ENCODE results near the gene PRRX1.

The PRRX1 gene

DNA sequence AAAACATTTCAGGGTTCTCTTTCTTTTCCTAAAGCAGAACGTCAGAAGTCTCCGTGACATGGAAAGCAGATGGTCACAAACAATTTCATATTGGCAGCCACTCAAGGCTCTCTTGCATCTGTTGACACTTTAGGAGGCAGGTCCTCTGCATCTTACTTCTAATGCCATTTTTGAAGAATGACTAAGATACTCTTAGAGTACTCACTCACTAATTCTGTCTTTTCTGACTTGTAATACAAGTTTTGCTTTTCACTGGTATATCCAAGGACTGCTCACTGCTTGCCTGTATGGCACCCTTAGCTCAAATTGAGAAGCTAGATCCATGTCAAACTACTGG lies 68.3 kb downstream of the PRRX1 start:
- H3K4me1 ChIP-seq (ENCODE audit: control insufficient read depth, insufficient read depth, low read length) = no peaks in the 10 kb centered on the region
- H3K27me3 ChIP-seq (ENCODE audit: control insufficient read depth, insufficient read depth, low read length) = no peaks in the 10 kb centered on the region
- H3K9ac ChIP-seq (ENCODE audit: low read depth, low read length) = no peak overlapping the region
- H3K36me3 ChIP-seq (ENCODE audit: control insufficient read depth, insufficient read depth, low read length) = no peaks in the 10 kb centered on the region
- no peak overlapping the region for H3K4me3 ChIP-seq (ENCODE audit: low read depth, low read length)
- H3K9me3 ChIP-seq (ENCODE audit: control insufficient read depth, insufficient read depth, low read length) = no peaks in the 10 kb centered on the region

DNA sequence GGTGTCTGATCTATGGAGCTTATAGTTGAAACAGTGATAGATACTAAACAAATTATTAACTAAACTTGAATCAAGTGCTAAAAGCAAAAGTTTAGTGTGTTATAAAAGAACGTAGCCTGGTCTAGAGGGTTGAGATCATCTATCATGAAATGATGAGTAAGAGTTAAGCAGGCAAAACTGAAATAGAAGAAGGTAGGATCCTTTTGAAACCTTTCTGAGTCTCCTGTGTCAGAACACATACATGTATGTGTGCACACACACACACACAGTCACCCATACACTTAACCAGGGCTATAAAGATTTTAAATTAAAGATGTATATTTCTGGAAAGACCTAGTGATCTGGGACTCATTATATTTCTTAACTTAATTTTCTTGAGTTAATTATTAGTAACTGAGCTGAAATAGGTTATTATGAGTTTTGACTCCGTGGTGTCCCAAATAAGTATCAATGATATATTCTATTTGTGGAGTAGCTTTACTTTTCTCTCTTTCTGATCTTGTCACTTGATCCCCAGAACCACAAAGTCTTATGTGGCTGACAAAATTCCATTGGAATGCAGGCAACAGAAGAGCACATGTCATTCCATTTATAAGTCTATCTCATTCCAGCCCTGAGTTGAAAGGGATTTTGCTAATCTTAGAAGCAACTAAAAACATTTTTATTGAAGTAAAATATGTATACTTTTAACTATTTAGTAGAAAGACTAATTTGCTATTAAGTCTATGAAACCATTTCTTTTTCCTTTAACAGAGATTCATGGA lies 70.7 kb downstream of the PRRX1 start:
- Histone ChIP-seq H3K4me1 (ENCODE audit: control insufficient read depth, insufficient read depth, low read length) (no peaks in the 10 kb centered on the region), H3K36me3 (ENCODE audit: control insufficient read depth, insufficient read depth, low read length) (no peaks in the 10 kb centered on the region), H3K27me3 (ENCODE audit: control insufficient read depth, insufficient read depth, low read length) (no peaks in the 10 kb centered on the region), H3K9me3 (ENCODE audit: control insufficient read depth, insufficient read depth, low read length) (no peaks in the 10 kb centered on the region), H3K9ac (ENCODE audit: low read depth, low read length) (no peak overlapping the region), H3K4me3 (ENCODE audit: low read depth, low read length) (no peak overlapping the region)

DNA sequence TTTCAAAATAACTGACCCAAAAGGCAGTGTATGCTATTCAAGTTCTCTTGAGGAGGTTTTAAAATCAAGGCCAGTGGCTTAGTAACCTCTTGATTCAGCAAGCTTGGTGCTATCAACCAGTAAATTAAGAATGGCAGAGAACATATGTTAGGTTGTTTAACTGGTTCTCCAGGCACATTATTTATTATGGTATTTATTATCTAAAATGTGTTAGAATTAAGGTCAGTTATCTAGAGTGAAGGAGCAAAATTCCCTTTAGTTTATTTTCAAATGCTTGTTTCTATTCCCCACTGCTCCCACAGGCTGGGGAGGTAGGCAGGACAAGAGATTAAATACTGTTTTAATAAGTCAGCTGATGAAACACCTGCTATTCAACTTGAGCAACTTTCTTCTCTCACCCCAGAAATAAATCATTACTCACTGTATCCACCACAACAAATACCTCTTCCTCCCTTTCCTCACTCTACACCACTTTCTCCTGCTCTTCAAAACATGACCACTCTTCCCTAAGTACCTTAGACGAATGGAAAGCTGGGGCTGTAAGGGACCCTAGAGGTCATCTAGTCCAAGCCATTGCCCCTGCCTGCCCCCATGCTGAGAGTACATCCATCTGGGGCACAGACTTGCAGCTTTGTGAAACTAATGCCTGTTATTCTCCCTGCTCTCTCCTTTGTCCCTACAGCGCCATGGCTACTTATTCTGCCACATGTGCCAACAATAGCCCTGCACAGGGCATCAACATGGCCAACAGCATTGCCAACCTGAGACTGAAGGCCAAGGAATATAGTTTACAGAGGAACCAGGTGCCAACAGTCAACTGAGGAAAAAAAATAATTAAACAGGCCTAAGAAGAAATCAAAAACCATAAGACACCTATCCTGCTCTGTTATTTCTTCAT lies 71.7 kb downstream of the PRRX1 start:
- no peak overlapping the region for H3K4me3 ChIP-seq (ENCODE audit: low read depth, low read length)
- H3K9ac ChIP-seq (ENCODE audit: low read depth, low read length) = no peak overlapping the region
- H3K9me3 ChIP-seq (ENCODE audit: control insufficient read depth, insufficient read depth, low read length) = no peaks in the 10 kb centered on the region
- no peaks in the 10 kb centered on the region for H3K36me3 ChIP-seq (ENCODE audit: control insufficient read depth, insufficient read depth, low read length)
- H3K4me1 ChIP-seq (ENCODE audit: control insufficient read depth, insufficient read depth, low read length) = no peaks in the 10 kb centered on the region
- H3K27me3 ChIP-seq (ENCODE audit: control insufficient read depth, insufficient read depth, low read length) = no peaks in the 10 kb centered on the region

GRCh38 chr1:170739803-170740202 lies 75.9 kb downstream of the PRRX1 start:
- H3K9me3 ChIP-seq (ENCODE audit: control insufficient read depth, insufficient read depth, low read length) = no peaks in the 10 kb centered on the region
- H3K9ac ChIP-seq (ENCODE audit: low read depth, low read length) = no peak overlapping the region
- H3K4me1 ChIP-seq (ENCODE audit: control insufficient read depth, insufficient read depth, low read length) = no peaks in the 10 kb centered on the region
- H3K27me3 ChIP-seq (ENCODE audit: control insufficient read depth, insufficient read depth, low read length) = no peaks in the 10 kb centered on the region
- no peaks in the 10 kb centered on the region for H3K36me3 ChIP-seq (ENCODE audit: control insufficient read depth, insufficient read depth, low read length)
- H3K4me3 ChIP-seq (ENCODE audit: low read depth, low read length) = no peak overlapping the region

GRCh38 chr1:170741678-170742077 lies 77.7 kb downstream of the PRRX1 start:
- Histone ChIP-seq H3K36me3 (ENCODE audit: control insufficient read depth, insufficient read depth, low read length) (no peaks in the 10 kb centered on the region), H3K27me3 (ENCODE audit: control insufficient read depth, insufficient read depth, low read length) (no peaks in the 10 kb centered on the region), H3K9ac (ENCODE audit: low read depth, low read length) (no peak overlapping the region), H3K9me3 (ENCODE audit: control insufficient read depth, insufficient read depth, low read length) (no peaks in the 10 kb centered on the region), H3K4me3 (ENCODE audit: low read depth, low read length) (no peak overlapping the region), H3K4me1 (ENCODE audit: control insufficient read depth, insufficient read depth, low read length) (no peaks in the 10 kb centered on the region)

- H3K4me3 ChIP-seq (ENCODE audit: low read depth, low read length) = no peak overlapping the region
- no peaks in the 10 kb centered on the region for H3K36me3 ChIP-seq (ENCODE audit: control insufficient read depth, insufficient read depth, low read length)
- no peaks in the 10 kb centered on the region for H3K27me3 ChIP-seq (ENCODE audit: control insufficient read depth, insufficient read depth, low read length)
- H3K4me1 ChIP-seq (ENCODE audit: control insufficient read depth, insufficient read depth, low read length) = no peaks in the 10 kb centered on the region
- no peak overlapping the region for H3K9ac ChIP-seq (ENCODE audit: low read depth, low read length)
- no peaks in the 10 kb centered on the region for H3K9me3 ChIP-seq (ENCODE audit: control insufficient read depth, insufficient read depth, low read length)
These were observed 78.7 kb downstream of the PRRX1 start for GRCh38 chr1:170742600-170742999.

GRCh38 chr1:170743083-170743482 lies 79.2 kb downstream of the PRRX1 start:
- Histone ChIP-seq H3K4me1 (ENCODE audit: control insufficient read depth, insufficient read depth, low read length) (no peaks in the 10 kb centered on the region), H3K36me3 (ENCODE audit: control insufficient read depth, insufficient read depth, low read length) (no peaks in the 10 kb centered on the region), H3K27me3 (ENCODE audit: control insufficient read depth, insufficient read depth, low read length) (no peaks in the 10 kb centered on the region)

GRCh38 chr1:170749549-170749948 lies 85.6 kb downstream of the PRRX1 start:
- Histone ChIP-seq H3K27me3 (ENCODE audit: control insufficient read depth, insufficient read depth, low read length) (no peaks in the 10 kb centered on the region), H3K4me1 (ENCODE audit: control insufficient read depth, insufficient read depth, low read length) (no peaks in the 10 kb centered on the region), H3K9ac (ENCODE audit: low read depth, low read length) (no peak overlapping the region), H3K4me3 (ENCODE audit: low read depth, low read length) (no peak overlapping the region), H3K9me3 (ENCODE audit: control insufficient read depth, insufficient read depth, low read length) (no peaks in the 10 kb centered on the region), H3K36me3 (ENCODE audit: control insufficient read depth, insufficient read depth, low read length) (no peaks in the 10 kb centered on the region)

More at GRCh38 chr1:170743083-170743482, 79.2 kb downstream of the PRRX1 start:
- Histone ChIP-seq H3K9ac (ENCODE audit: low read depth, low read length) (no peak overlapping the region), H3K4me3 (ENCODE audit: low read depth, low read length) (no peak overlapping the region), H3K9me3 (ENCODE audit: control insufficient read depth, insufficient read depth, low read length) (no peaks in the 10 kb centered on the region)

- Histone ChIP-seq H3K27me3 (ENCODE audit: control insufficient read depth, insufficient read depth, low read length) (no peaks in the 10 kb centered on the region), H3K9ac (ENCODE audit: low read depth, low read length) (no peak overlapping the region), H3K9me3 (ENCODE audit: control insufficient read depth, insufficient read depth, low read length) (no peaks in the 10 kb centered on the region), H3K36me3 (ENCODE audit: control insufficient read depth, insufficient read depth, low read length) (no peaks in the 10 kb centered on the region), H3K4me1 (ENCODE audit: control insufficient read depth, insufficient read depth, low read length) (no peaks in the 10 kb centered on the region), H3K4me3 (ENCODE audit: low read depth, low read length) (no peak overlapping the region)
These were observed 86.0 kb downstream of the PRRX1 start for GRCh38 chr1:170749959-170750358.

DNA sequence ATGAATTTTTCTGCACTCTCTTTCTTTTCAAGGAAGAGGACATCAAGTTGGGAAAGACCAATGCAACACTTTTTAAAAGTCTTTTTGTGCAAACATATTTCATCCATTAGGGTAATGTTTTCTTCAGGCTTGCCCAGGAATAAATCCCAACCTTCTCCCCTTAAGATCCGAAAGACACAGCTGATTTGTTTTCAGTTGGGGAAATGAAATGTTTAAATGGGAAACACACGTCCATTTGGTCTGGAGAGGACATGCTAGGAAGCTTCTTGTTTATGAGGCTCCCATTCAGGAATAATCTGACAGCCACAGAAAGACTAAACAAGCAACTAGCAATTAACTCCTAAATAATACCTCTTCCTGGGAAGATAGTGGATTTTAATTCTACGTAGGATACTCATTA lies 91.9 kb downstream of the PRRX1 start:
- Histone ChIP-seq H3K9me3 (ENCODE audit: control insufficient read depth, insufficient read depth, low read length) (no peaks in the 10 kb centered on the region), H3K27me3 (ENCODE audit: control insufficient read depth, insufficient read depth, low read length) (no peaks in the 10 kb centered on the region), H3K4me1 (ENCODE audit: control insufficient read depth, insufficient read depth, low read length) (no peaks in the 10 kb centered on the region), H3K36me3 (ENCODE audit: control insufficient read depth, insufficient read depth, low read length) (no peaks in the 10 kb centered on the region), H3K4me3 (ENCODE audit: low read depth, low read length) (no peak overlapping the region), H3K9ac (ENCODE audit: low read depth, low read length) (no peak overlapping the region)

- Histone ChIP-seq H3K4me1 (ENCODE audit: control insufficient read depth, insufficient read depth, low read length) (no peaks in the 10 kb centered on the region), H3K36me3 (ENCODE audit: control insufficient read depth, insufficient read depth, low read length) (no peaks in the 10 kb centered on the region), H3K4me3 (ENCODE audit: low read depth, low read length) (no peak overlapping the region), H3K27me3 (ENCODE audit: control insufficient read depth, insufficient read depth, low read length) (no peaks in the 10 kb centered on the region), H3K9ac (ENCODE audit: low read depth, low read length) (no peak overlapping the region), H3K9me3 (ENCODE audit: control insufficient read depth, insufficient read depth, low read length) (no peaks in the 10 kb centered on the region)
These were observed 95.1 kb downstream of the PRRX1 start for GRCh38 chr1:170758992-170759391.

- H3K9me3 ChIP-seq (ENCODE audit: control insufficient read depth, insufficient read depth, low read length) = no peaks in the 10 kb centered on the region
- no peak overlapping the region for H3K9ac ChIP-seq (ENCODE audit: low read depth, low read length)
- no peak overlapping the region for H3K4me3 ChIP-seq (ENCODE audit: low read depth, low read length)
- no peaks in the 10 kb centered on the region for H3K27me3 ChIP-seq (ENCODE audit: control insufficient read depth, insufficient read depth, low read length)
- no peaks in the 10 kb centered on the region for H3K36me3 ChIP-seq (ENCODE audit: control insufficient read depth, insufficient read depth, low read length)
- H3K4me1 ChIP-seq (ENCODE audit: control insufficient read depth, insufficient read depth, low read length) = no peaks in the 10 kb centered on the region
These were observed 101.3 kb downstream of the PRRX1 start for GRCh38 chr1:170765279-170765678.
